A673 (cell line): ENCODE measurements around the gene MIEN1. TPM values are rescaled to one million over a fixed set of nuclear protein-coding genes. Genes with fewer than 3 reads are reported as not detected.
A peak's percentile ranks its signal among the peaks of the same experiment; 100 is the strongest.

Experiments
- BruUV-seq: library from RNA; stranded (reverse); fragments of 400-500 nt; replicated peaks from 2 replicates; lab custom pipeline; 2021; lab: Mats Ljungman, UMichigan
- CTCF ChIA-PET: fragments of 300-600 bp; sonication (Branson Sonifier 250); formaldehyde crosslinking; loops from one replicate; lab custom pipeline; 2022; ENCODE audit warnings: antibody characterized with exemption; lab: Charles Lee
- POLR2A ChIA-PET: fragments of 300-600 bp; sonication (Branson Sonifier 250); formaldehyde crosslinking; loops from one replicate; lab custom pipeline; 2022; ENCODE audit warnings: antibody characterized with exemption; ENCODE audit not compliant: low non-redundant PET; lab: Charles Lee
- DNase-seq: peaks from one replicate; pipeline ENCODE4 v3.0.0-alpha.2; 2015; ENCODE audit warnings: low spot score
- H3K27ac ChIP-seq: fragments of 200-600 bp; sonication (generic); 2 replicates; pipeline ENCODE4 v1.5.1; 2016; ENCODE audit warnings: mixed run types, low read depth, mild to moderate bottlenecking, mixed read lengths, antibody characterized with exemption, low read length; ENCODE audit not compliant: poor library complexity, severe bottlenecking
- H3K27me3 ChIP-seq: fragments of 200-600 bp; sonication (generic); replicated peaks from 2 replicates; pipeline ENCODE4 v1.6.1; 2017; ENCODE audit warnings: mixed run types, low read depth, mild to moderate bottlenecking, mixed read lengths, antibody characterized with exemption, low read length; ENCODE audit not compliant: insufficient read depth, poor library complexity
- H3K36me3 ChIP-seq: fragments of 200-600 bp; sonication (generic); 2 replicates; pipeline ENCODE4 v1.6.1; 2016; ENCODE audit warnings: mixed run types, mild to moderate bottlenecking, mixed read lengths, antibody characterized with exemption, low read length; ENCODE audit not compliant: insufficient read depth, poor library complexity, severe bottlenecking
- H3K4me1 ChIP-seq: fragments of 200-600 bp; sonication (generic); 2 replicates; pipeline ENCODE4 v1.6.1; 2017; ENCODE audit warnings: mixed run types, mild to moderate bottlenecking, mixed read lengths, antibody characterized with exemption, low read length; ENCODE audit not compliant: insufficient read depth, poor library complexity, severe bottlenecking
- H3K4me3 ChIP-seq: fragments of 200-600 bp; sonication (generic); 2 replicates; pipeline ENCODE4 v1.5.1; 2016; ENCODE audit warnings: low read depth, mixed run types, mild to moderate bottlenecking, mixed read lengths, low read length; ENCODE audit not compliant: poor library complexity, severe bottlenecking
- H3K9me3 ChIP-seq: fragments of 200-600 bp; sonication (generic); 2 replicates; pipeline ENCODE4 v1.6.1; 2016; ENCODE audit warnings: mixed run types, low read depth, mild to moderate bottlenecking, mixed read lengths, antibody characterized with exemption, low read length; ENCODE audit not compliant: poor library complexity, severe bottlenecking
- EZH2 ChIP-seq: fragments of 200-600 bp; sonication (generic); IDR thresholded peaks from 2 replicates; pipeline ENCODE4 v1.6.1; 2017; ENCODE audit warnings: borderline replicate concordance, low read depth, mild to moderate bottlenecking, mixed read lengths, antibody characterized with exemption, low read length; ENCODE audit not compliant: poor library complexity, severe bottlenecking
- intact Hi-C: fragments of 100-400 bp; cut with micrococcal nuclease; formaldehyde crosslinking; loops from one replicate; pipeline ENCODE4 v1.10.0; 2022; ENCODE audit not compliant: unreplicated experiment
- total RNA-seq: library from RNA; stranded (reverse); gene quantifications from 2 replicates; pipeline ENCODE4 v1.2.3, GENCODE V29; 2021
- TF ChIP-seq, protein P1 (sequence below): fragments of 300-800, 200-600 bp; sonication (generic); conservative IDR thresholded peaks from 2 replicates; pipeline ENCODE4 v1.5.1; 2017; ENCODE audit warnings: low read depth, mild to moderate bottlenecking, antibody characterized with exemption, low read length, moderate library complexity, mixed read lengths

Gene MIEN1
- total RNA-seq, 1 experiment from 2014 or later, result 30.5 TPM

DNA sequence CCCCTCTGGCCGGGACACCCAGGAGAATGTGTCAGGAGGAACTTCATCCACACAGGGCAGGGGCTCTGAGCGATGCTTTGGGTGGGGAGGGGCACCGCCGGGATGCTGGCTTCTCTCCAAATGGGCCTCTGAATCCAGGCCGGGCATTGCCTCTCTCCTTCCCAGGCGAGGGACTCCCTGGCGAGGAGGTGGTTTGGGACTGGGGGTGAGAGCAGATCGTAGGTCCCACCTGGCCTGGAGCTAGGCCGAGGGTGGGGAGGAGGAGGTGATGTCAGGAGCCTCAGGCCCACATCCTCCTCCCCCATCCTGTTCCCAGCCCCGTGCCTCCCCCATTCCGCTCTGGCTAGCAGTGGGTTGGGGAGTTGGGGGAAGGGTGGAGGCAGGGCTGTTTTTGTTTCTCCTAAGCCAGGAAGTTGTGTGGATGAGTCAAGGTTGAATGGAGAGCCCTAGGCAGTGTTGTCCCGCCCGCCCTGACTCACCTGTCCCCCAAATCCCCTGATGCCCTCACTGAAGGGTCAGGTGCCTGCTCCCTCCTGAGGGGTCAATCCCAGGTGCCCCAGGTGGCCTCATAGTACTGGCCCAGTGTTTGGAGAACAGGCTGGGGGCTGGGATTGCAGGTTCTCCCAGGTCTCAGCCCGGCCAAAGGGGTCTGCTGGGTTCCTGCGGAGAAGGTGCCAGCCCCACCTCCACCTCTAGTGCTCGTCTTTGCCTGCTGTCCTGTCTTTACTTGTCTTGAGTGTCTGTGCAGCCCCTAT is 10.2 kb upstream of the MIEN1 start:
- Histone ChIP-seq H3K9me3 (no peaks in the 10 kb centered on the region), H3K36me3 (no peaks in the 10 kb centered on the region), H3K27ac (no peak overlapping the region), H3K4me3 (no peak overlapping the region), H3K27me3 (no peaks in the 10 kb centered on the region), H3K4me1 (no peaks in the 10 kb centered on the region)
- ChIA-PET POLR2A (no interaction called here), CTCF (no interaction called here)
- no TSS peak for BruUV-seq
- DNase-seq, result no peak
- TF ChIP-seq, protein P1, sequence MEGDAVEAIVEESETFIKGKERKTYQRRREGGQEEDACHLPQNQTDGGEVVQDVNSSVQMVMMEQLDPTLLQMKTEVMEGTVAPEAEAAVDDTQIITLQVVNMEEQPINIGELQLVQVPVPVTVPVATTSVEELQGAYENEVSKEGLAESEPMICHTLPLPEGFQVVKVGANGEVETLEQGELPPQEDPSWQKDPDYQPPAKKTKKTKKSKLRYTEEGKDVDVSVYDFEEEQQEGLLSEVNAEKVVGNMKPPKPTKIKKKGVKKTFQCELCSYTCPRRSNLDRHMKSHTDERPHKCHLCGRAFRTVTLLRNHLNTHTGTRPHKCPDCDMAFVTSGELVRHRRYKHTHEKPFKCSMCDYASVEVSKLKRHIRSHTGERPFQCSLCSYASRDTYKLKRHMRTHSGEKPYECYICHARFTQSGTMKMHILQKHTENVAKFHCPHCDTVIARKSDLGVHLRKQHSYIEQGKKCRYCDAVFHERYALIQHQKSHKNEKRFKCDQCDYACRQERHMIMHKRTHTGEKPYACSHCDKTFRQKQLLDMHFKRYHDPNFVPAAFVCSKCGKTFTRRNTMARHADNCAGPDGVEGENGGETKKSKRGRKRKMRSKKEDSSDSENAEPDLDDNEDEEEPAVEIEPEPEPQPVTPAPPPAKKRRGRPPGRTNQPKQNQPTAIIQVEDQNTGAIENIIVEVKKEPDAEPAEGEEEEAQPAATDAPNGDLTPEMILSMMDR, result no peak
- no peak for TF ChIP-seq EZH2
- intact Hi-C loops, result no loop called here

DNA sequence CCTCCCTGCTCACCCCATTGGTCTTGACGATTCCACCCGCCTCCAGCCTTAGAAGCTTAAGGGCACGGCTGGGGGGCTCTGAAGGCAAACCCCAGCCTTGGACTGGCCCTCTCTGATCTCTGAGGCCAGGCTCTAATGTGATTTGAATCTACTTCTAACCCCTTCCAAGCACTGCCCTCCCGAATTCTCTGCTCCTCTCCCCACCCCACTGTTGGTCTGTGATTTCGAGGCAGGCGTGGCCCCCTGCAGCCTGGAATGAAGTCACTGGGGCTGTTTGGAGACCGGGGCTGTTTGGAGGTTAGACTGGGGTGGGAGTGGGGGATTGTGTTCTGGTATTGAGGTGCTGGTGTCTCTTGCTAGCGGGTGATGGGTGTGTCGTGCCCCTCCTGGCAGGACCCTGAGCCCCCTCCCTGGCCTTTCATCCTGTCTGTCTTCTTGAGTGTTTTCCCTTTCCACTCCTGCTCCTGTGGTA is 9.6 kb upstream of the MIEN1 start:
- CTCF ChIA-PET, result no interaction called here
- intact Hi-C loops, result no loop called here

DNA sequence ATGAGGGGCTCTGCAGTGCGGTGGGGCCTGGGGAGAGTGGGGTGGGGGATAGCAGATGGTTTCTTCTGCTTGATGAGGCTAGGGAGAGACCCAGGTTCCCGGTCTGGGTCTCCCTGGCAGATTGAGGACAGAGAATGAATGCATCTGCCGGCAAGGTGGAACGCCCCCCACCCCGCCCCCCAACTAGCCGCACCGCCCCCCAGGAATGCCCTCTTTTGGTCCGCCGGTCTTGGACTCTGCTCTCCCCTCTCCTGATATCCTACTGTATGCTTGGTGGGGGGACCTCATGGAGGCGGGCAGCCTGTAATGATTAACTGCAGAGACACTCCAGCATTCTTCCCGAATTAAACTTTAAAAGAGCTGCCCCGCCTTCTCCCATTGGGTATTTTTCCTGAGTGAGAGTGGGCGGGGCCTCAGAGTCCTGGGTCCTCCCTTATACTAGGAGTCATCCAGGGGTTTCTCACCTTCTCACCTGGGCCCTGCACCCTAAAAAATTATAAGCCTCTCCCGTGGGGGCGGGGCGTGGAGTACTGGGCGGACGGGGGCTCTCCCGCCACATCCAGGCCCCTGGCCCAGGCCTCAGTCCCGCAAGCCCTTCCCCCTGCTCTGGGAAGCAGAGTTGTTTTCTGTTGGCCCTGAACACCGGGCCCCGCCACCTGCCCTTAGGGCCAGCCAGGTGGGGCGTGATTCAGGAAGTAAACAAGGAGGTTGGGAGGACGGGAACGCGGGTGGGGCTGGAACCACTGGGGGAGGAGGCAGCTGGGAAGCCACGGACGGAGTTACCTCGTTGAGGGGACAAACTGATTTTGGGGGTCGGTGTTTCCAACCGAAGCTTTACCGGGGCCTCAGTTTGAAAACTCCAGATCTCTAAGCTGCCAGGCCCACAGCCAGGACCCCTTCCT is 8.9 kb upstream of the MIEN1 start:
- Histone ChIP-seq H3K9me3 (no peaks in the 10 kb centered on the region), H3K27ac (no peak overlapping the region), H3K36me3 (no peaks in the 10 kb centered on the region), H3K4me3 (peak overlapping the region; percentile 37), H3K4me1 (no peaks in the 10 kb centered on the region), H3K27me3 (no peaks in the 10 kb centered on the region)
- intact Hi-C loops, result no loop called here
- ChIA-PET POLR2A (no interaction called here), CTCF (no interaction called here)
- no TSS peak for BruUV-seq
- TF ChIP-seq, protein P1, result no peak
- TF ChIP-seq EZH2, result no peak
- peak; percentile 39 for DNase-seq

More for the DNA sequence above, 9.6 kb upstream of the MIEN1 start:
- Histone ChIP-seq H3K9me3 (no peaks in the 10 kb centered on the region), H3K36me3 (no peaks in the 10 kb centered on the region), H3K27me3 (no peaks in the 10 kb centered on the region), H3K27ac (no peak overlapping the region), H3K4me3 (no peak overlapping the region), H3K4me1 (no peaks in the 10 kb centered on the region)
- TF ChIP-seq EZH2, result no peak
- TF ChIP-seq, protein P1, result no peak
- POLR2A ChIA-PET, result no interaction called here
- no peak for DNase-seq
- BruUV-seq, result no TSS peak
